GM19372 (cell line): ENCODE data around the gene CHI3L2.

Experiments
- ATAC-seq: cut with Tn5 transposase; IDR thresholded peaks from one replicate; pipeline ENCODE4 v1.9.1; 2021; ENCODE audit warnings: mild to moderate bottlenecking, low read depth, moderate library complexity; ENCODE audit not compliant: unreplicated experiment

The CHI3L2 gene

DNA sequence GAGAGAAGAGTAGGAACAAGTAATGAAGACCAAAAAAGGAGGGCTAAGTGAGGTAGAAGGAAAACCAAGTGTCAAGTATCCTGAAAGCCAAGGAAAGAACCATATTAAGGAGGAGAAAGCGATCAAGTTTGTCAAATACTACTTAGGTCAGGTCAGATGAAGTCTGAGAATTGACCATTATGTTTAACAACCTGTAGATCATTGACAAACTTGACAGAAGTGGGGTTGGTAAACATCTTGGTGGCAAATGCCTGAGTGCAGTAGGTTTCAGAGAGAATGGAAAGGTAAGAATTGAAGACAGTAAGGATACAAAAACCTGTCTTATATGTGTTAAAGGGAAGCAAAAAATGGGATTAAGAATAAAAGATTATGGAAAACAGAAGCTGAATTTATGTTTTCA, 59.4 kb downstream of the CHI3L2 start:
- no peak for ATAC-seq

GRCh38 chr1:111289371-111289770, 61.9 kb downstream of the CHI3L2 start:
- ATAC-seq: no peak

- ATAC-seq: no peak
Measured at GRCh38 chr1:111290104-111290503, 62.6 kb downstream of the CHI3L2 start.

DNA sequence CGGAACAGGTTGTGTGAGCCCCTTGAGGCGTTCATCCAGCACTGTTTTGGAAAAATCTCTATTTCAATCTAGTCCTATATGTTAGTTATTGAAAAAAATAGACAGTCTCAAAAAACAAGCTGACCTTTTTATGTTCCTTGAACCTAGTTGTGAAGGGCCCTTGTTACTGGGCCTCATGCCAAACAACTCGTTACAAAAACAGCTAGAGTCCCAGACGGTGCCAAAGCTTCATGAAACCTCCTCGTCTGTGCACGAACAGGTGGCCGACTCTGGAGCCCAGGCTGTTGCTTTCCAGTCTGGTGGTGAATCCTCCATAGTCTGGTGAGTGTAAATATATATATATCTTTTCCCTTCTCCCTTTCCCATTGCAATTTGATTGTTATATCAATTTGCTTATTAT, 63.1 kb downstream of the CHI3L2 start, which contains the start of gene CHIA:
CHIA (plus strand) TSS at position 222 of the 400 bp plus-strand sequence. CDS start 19,617 bp downstream, outside the sequence.
- ATAC-seq: no peak
